Activated T-helper 1 cell treated with anti-CD3 and anti-CD28 coated beads, Interleukin-12 subunit alpha, Interleukin-12 subunit beta, Interleukin-2, Interleukin-4 antibody, amounts not matched to agents 30 ng/mL and 10 ng/mL and 1 ng/mL, durations not matched to agents 14 hours and 24 hours and 36 hours (primary cell): ENCODE measurements around the gene NODAL. TPM values are rescaled to one million over a fixed set of nuclear protein-coding genes. Genes with fewer than 3 reads are reported as not detected.

ENCODE experiments used
- DNase-seq: peaks from one replicate; pipeline ENCODE4 v3.0.0; 2021; ENCODE audit warnings: low spot score
- H3K27ac Mint-ChIP-seq: one replicate; pipeline ENCODE4 v1.8.0; 2021; ENCODE audit warnings: mild to moderate bottlenecking, mixed read lengths
- H3K27me3 Mint-ChIP-seq: one replicate; pipeline ENCODE4 v1.8.0; 2022; ENCODE audit warnings: mild to moderate bottlenecking, moderate library complexity, mixed read lengths; ENCODE audit not compliant: insufficient read depth
- H3K36me3 Mint-ChIP-seq: one replicate; pipeline ENCODE4 v1.8.0; 2021; ENCODE audit warnings: low read depth, mixed read lengths
- H3K4me1 Mint-ChIP-seq: one replicate; pipeline ENCODE4 v1.8.0; 2021; ENCODE audit warnings: low read depth, mixed read lengths
- H3K4me3 Mint-ChIP-seq: one replicate; pipeline ENCODE4 v1.8.0; 2021; ENCODE audit warnings: mild to moderate bottlenecking, moderate library complexity, mixed read lengths
- H3K9me3 Mint-ChIP-seq: one replicate; pipeline ENCODE4 v1.8.0; 2021; ENCODE audit warnings: mixed read lengths
- intact Hi-C: fragments of 100-400 bp; cut with micrococcal nuclease; formaldehyde crosslinking; loops from one replicate; pipeline ENCODE4 v1.15.1; 2024
- total RNA-seq: library from RNA; stranded (reverse); gene quantifications from 2 replicates; pipeline ENCODE4 v1.2.3, GENCODE V29; 2022

The NODAL gene
- total RNA-seq, 1 donor from 2014 or later = not detected

DNA sequence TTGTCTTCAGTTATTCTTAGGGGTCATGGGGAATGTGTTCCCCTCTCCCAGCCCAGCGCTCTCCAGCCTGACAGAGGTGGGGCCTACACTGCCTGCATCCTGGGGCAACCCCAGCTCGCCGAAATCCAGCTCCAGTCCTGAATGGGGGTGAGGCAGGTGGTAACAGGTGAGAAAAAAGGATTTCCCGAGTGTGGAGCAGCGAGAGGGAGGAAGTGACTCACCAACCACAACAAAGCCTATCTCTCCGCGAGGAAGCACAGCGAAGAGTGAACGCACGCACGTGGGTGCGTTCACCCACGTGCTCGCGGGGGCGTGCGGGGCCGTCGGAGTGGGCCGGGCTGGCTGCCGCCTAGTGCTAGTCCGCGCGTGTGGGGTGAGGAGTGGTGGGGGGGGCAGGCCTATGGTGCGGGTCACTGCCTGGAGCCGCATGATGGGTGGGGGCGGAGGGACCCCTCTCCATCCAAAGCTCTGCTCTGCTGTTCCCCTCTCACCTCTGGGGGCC, 36.2 kb upstream of the NODAL start:
- H3K27me3 Mint-ChIP-seq = peaks cover 53% of the 10 kb centered on the region

DNA sequence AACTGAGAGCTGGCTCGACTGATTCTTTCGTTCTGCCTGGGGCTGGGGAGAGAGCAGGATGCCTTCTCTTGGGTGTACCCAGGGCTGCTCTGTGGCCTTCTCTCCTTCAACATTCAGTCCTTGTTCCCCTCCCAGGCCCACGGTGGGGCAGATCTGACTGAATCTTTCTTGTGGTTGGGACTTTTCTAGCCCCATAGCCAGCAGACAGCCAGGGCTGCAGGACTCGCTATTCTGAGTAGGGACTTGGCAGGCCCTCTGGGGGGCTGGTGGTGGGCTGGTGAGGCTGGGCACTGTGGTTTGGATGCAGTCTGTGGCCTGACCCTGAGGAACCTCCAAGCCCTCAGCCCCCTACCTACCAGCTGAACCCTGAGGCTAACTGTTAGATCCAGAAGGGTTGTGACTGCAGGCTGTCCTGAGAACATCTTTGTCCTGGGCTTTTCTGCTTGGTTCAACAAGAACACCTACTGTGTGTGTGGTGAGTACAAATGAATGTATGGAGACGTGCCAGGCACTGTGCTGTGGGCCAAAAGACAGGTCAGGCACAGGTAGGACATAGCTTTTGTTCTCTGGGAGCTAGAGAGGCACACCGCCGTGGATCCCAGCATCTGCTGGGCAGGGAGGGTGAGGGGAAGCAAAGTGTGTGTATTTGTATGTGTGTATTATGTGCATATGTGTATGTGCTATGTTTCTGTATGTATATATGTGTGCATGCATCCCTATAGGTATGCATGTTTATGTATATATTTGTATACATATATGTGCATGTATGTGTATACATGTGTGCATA, 35.0 kb upstream of the NODAL start:
- H3K9me3 Mint-ChIP-seq = no peaks in the 10 kb centered on the region
- no peak overlapping the region for H3K4me3 Mint-ChIP-seq
- H3K27me3 Mint-ChIP-seq = peaks cover 49% of the 10 kb centered on the region
- H3K27ac Mint-ChIP-seq = no peak overlapping the region
- no peak for DNase-seq
- no peaks in the 10 kb centered on the region for H3K36me3 Mint-ChIP-seq
- peaks cover 49% of the 10 kb centered on the region for H3K4me1 Mint-ChIP-seq
- intact Hi-C loops = loop anchor here (1.0 to 5.0 kb wide), 4 partner anchors 18 to 141 kb away; partner anchors contain the start of gene EIF4EBP2

More for the DNA sequence above, 36.2 kb upstream of the NODAL start:
- intact Hi-C loops = loop anchor here (1.0 to 5.0 kb wide), 5 partner anchors 17 to 244 kb away; partner anchors contain the start of genes EIF4EBP2 and PPA1
- DNase-seq = peak; percentile 70
- Mint-ChIP-seq H3K27ac (peak overlapping the region; percentile 85), H3K4me3 (peak overlapping the region; percentile 78), H3K9me3 (no peaks in the 10 kb centered on the region), H3K4me1 (peaks cover 49% of the 10 kb centered on the region), H3K36me3 (no peaks in the 10 kb centered on the region)

DNA sequence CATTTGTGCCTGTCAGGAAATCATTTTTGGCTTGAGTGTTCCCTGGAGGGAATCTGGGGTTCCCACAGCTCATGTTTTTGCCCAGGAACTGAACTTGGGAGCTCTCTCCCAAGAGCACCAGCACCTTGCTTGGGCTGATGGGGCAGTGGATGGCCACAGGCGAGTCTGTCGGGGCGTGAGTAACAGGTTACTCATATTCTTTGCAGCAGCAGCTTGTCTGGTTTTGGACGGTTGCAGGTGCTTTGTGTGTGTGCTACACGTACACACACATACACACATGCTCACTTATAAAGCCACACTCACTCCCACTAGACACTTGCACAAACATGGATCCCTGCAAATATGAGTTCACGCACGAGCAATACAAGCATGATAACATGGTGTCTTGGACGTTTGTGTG, 34.2 kb upstream of the NODAL start:
- no peak for DNase-seq
- Mint-ChIP-seq H3K4me1 (peaks cover 45% of the 10 kb centered on the region), H3K36me3 (no peaks in the 10 kb centered on the region), H3K27me3 (peaks cover 47% of the 10 kb centered on the region), H3K9me3 (no peaks in the 10 kb centered on the region), H3K4me3 (no peak overlapping the region), H3K27ac (no peak overlapping the region)
- intact Hi-C loops = loop anchor here (2.0 to 5.0 kb wide), 2 partner anchors 71 to 142 kb away; partner anchors contain the start of gene EIF4EBP2

DNA sequence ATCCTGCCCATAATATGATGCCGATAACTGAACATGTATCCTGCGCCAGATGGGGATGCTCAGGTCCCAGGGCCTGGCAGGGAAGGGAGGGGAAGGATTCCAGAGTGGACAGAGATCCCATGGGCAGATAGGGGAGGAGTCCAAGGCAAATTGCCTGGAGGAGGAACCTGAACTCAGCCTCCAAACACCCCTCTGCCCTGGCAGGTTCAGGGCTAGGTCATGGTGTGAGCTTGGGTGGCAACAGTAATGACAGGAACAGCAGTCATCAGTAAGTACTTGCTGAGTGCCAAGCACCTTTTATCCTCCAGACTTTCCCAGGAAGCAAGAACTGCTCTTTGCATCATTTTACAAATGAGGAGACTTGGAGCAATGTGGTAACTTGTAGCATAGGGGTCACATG, 33.3 kb upstream of the NODAL start:
- Mint-ChIP-seq H3K36me3 (no peaks in the 10 kb centered on the region), H3K4me3 (no peak overlapping the region), H3K4me1 (peaks cover 36% of the 10 kb centered on the region), H3K27ac (no peak overlapping the region), H3K27me3 (peaks cover 42% of the 10 kb centered on the region), H3K9me3 (no peaks in the 10 kb centered on the region)
- DNase-seq = no peak
- intact Hi-C loops = loop anchor here (5.0 kb wide), 1 partner anchor 143 kb away; no protein-coding TSS in a partner anchor

DNA sequence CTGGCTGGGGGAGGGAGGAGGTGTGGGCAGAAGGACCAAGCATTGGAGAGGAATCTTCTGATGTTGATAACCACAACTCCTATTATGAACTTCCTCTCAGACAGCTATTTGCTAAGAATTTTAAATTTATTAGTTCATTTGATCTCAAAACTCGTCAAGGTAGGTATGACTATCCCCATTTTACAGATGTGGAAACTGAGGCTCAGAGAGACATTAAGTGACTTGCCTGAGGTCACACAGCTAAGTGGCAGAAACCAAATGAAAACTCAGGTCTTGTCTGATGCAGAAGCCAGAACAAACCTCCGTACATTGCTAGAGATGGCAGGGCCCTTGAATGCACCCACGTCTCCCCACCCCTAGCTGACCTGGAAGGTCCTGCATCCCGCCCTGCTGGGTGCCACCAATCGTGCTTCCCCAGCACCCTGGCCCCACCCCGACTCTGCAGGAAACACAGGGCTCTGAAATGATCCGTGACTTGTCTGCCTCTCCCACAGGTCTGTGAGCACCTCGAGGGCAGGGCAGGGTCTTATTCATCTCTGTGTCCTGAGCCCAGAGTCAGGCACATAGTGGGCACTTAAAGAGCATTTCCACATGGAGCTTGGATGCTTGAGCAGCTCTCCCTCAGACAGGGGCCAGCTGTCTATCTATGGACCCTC, 31.4 kb upstream of the NODAL start:
- no peak for DNase-seq
- intact Hi-C loops = no loop called here
- H3K27me3 Mint-ChIP-seq = peaks cover 47% of the 10 kb centered on the region

DNA sequence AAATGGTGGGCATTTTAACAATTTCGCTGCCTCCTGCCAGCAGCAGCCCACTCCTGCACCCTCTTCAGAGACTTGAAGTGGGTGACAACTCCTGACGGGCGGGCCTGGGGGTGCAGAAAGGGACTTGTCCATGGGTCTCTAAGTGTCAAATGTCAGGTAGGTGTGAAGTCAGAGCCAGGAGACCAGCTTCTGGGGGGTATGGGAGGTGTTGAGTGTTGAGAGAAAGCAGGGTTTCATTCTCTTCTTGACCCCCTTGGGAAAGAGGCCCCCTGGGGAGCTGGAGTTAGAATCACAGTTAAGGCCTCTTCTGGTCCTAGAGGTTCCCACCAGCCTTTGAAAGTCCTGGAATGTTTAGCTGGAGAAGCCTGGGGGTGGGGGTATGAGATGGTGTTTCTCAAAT, 25.5 kb upstream of the NODAL start:
- H3K36me3 Mint-ChIP-seq = no peaks in the 10 kb centered on the region
- intact Hi-C loops = no loop called here
- no peak overlapping the region for H3K27ac Mint-ChIP-seq
- no peak for DNase-seq
- H3K4me3 Mint-ChIP-seq = no peak overlapping the region
- peaks cover 25% of the 10 kb centered on the region for H3K27me3 Mint-ChIP-seq
- H3K9me3 Mint-ChIP-seq = no peaks in the 10 kb centered on the region
- no peaks in the 10 kb centered on the region for H3K4me1 Mint-ChIP-seq

More for the DNA sequence above, 31.4 kb upstream of the NODAL start:
- Mint-ChIP-seq H3K4me1 (peaks cover 29% of the 10 kb centered on the region), H3K36me3 (no peaks in the 10 kb centered on the region), H3K27ac (no peak overlapping the region), H3K4me3 (no peak overlapping the region), H3K9me3 (no peaks in the 10 kb centered on the region)

DNA sequence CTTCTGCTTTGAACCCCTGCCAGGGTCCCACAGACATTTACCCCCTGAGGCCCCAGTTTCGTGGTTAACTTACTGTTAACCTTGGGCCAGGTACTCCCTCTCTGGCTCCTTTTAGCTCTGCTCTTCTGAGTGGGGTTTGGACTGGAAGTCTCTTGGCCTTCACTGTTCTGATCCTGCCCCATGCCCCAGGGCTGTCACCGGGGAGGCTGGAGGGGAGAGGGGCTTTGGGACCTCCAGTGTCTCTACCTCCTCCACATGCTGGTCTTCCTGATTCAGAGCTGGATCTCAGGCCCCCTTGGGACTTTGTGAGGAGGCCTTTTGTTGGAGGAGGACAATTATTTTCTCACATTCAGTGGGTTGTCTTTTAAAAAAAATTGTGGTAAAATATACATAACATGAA, 24.4 kb upstream of the NODAL start:
- Mint-ChIP-seq H3K4me3 (no peak overlapping the region), H3K9me3 (no peaks in the 10 kb centered on the region), H3K4me1 (no peaks in the 10 kb centered on the region), H3K36me3 (no peaks in the 10 kb centered on the region), H3K27ac (no peak overlapping the region), H3K27me3 (peaks cover 30% of the 10 kb centered on the region)
- DNase-seq = no peak
- intact Hi-C loops = no loop called here

DNA sequence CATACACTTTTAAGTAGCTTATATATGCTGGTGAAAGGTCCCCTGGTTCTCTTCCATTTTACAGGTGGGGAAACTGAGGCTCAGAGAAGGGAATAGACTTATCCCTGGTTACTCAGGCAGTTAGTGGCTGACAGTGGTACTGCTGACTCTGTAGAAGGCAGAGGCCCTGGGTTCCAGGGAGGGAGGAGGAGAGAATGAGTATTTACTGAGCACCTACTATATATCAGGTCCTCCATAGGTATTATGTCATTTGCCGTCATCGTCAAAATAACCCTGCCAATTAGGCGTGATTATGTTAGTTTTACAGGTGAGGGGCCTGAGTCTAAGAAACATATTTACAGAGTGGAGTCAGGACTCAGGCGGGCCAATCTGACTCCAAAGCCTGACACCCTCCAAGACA, 23.8 kb upstream of the NODAL start:
- no peak overlapping the region for H3K27ac Mint-ChIP-seq
- H3K4me1 Mint-ChIP-seq = no peaks in the 10 kb centered on the region
- no peak for DNase-seq
- H3K36me3 Mint-ChIP-seq = no peaks in the 10 kb centered on the region
- peaks cover 35% of the 10 kb centered on the region for H3K27me3 Mint-ChIP-seq
- H3K9me3 Mint-ChIP-seq = no peaks in the 10 kb centered on the region
- intact Hi-C loops = no loop called here
- H3K4me3 Mint-ChIP-seq = no peak overlapping the region

DNA sequence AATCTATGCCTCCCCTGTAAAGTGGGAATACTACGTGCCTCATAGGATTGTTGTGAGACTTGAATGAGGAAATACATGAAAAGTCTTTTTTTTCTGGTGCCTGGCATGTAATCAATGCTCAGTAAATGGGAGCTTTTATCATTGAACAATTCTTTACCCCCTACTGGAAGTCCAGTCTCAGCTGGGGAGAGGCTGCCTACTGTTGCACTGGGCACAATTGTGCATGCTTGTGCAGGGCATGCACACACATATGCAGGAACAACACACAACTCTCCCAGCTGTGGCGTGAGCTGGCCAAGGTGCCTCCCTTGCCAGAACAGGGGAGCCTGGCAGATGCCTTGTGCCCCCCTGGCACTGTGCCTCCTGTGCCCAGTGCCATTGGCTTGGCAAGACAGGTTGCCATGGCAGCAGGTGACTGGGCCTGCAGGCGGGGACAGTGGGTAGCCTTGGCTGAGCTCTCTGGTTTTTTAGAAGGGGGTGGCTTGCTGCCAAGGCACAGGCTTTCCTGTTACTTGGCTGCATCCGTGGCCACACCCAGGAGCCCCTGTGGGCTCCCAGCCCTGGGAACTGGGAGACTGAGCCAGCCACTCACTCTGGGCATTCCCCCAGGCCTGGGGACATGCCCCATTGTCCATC, 21.0 kb upstream of the NODAL start:
- Mint-ChIP-seq H3K36me3 (no peaks in the 10 kb centered on the region), H3K4me1 (no peaks in the 10 kb centered on the region), H3K27ac (no peak overlapping the region), H3K4me3 (no peak overlapping the region), H3K9me3 (no peaks in the 10 kb centered on the region), H3K27me3 (peaks cover 44% of the 10 kb centered on the region)
- DNase-seq = no peak
- intact Hi-C loops = loop anchor here (5.0 kb wide), 1 partner anchor 415 kb away; no protein-coding TSS in a partner anchor

DNA sequence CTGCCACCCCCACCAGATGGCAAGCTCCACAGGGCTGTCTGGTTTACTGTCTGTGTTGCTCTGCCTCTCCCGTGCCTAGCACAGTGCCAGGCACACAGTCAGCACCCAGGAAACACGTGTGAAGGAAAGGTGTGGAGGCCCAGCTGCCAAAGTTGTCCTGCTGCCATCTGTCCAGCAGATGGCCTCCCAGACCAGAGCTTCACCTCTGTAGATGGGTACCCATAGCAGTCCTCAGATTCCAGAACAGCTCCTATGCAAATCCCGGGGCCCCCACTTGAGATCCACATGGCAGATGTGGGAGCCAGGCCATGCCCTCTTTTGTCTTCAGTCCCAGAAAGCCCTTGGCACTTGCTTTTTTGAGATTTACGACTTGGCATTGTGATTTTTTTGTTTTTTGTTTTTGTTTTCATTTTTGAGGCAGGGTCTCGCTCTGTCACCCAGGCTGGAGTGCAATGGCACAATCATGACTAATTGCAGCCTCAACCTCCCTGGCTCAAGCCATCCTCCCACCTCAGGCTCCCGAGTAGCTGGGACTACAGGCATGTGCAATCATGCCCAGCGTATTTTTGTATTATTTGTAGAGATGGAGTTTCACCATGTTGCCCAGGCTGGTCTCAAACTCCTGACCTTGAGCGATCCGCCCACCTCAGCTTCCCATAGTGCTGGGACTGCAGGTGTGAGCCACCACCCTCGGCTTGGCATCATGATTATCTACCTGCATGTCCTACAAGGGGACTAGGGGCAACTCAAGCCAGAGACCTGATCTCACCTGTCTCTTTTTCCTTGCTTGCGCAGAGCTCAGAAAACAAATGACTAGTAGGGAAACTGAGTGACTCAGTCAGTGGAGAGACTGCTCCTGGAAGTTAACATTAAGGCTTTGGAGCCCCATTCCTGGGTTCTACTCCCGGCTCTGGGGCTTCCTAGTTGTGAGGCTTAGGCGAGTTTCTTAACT, 20.2 kb upstream of the NODAL start:
- H3K27me3 Mint-ChIP-seq = peaks cover 50% of the 10 kb centered on the region
- H3K36me3 Mint-ChIP-seq = no peaks in the 10 kb centered on the region
- H3K4me3 Mint-ChIP-seq = no peak overlapping the region
- H3K27ac Mint-ChIP-seq = no peak overlapping the region
- no peaks in the 10 kb centered on the region for H3K9me3 Mint-ChIP-seq
- DNase-seq = peak; percentile 21
- intact Hi-C loops = loop anchor here (1.0 to 5.0 kb wide), 3 partner anchors 79 to 416 kb away; no protein-coding TSS in a partner anchor
- H3K4me1 Mint-ChIP-seq = no peaks in the 10 kb centered on the region

DNA sequence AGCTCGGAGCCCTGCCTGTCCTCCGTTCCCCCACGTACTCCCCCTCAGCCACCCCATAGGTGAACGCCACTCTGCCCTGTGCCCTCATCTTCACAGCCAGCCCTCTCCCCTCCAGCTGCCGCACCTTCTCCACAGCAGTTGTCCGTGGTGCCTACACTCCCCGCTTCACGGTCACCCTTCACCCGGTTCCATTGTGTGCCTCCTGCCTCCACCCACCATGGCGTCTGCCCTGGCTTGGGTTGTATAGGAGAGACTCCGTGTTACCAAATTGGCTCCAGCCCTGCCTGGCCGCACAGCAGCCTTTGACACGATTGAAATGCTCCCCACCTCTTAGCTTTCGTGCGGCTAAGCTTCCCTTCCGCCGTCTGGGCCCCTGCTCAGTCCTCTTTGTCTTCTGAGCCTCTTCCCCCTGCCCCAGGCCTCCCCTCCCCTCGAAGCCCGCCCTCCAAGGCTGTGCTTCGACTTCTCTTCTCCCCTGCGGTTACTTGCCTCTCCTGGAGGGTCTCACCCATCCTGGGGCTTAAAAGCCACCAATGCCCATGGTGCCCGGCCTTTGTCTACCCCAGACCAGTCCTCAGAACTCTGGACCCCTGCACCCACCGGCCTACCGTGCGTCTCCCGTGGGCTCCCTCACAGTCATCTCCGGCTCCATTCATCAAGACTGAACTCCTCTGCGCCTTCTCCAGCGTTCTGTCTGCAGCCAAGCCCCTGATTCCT, 18.5 kb upstream of the NODAL start:
- DNase-seq = no peak
- H3K4me3 Mint-ChIP-seq = no peak overlapping the region
- no peaks in the 10 kb centered on the region for H3K9me3 Mint-ChIP-seq
- peaks cover 52% of the 10 kb centered on the region for H3K27me3 Mint-ChIP-seq
- intact Hi-C loops = loop anchor here (5.0 kb wide), 1 partner anchor 417 kb away; no protein-coding TSS in a partner anchor
- no peaks in the 10 kb centered on the region for H3K36me3 Mint-ChIP-seq
- H3K4me1 Mint-ChIP-seq = no peaks in the 10 kb centered on the region
- H3K27ac Mint-ChIP-seq = no peak overlapping the region
